HK-2 (cell line): ENCODE measurements around the gene GET3.
"Not testable (repeated sequence)": the region's sequence is repeated elsewhere in the genome, so short reads cannot be mapped to it uniquely, and the experiment has no call there.

Experiments used
- DNase-seq: peaks from one replicate; pipeline ENCODE4 v3.0.0-alpha.2; 2018; ENCODE audit not compliant: unreplicated experiment

GET3 gene

DNA sequence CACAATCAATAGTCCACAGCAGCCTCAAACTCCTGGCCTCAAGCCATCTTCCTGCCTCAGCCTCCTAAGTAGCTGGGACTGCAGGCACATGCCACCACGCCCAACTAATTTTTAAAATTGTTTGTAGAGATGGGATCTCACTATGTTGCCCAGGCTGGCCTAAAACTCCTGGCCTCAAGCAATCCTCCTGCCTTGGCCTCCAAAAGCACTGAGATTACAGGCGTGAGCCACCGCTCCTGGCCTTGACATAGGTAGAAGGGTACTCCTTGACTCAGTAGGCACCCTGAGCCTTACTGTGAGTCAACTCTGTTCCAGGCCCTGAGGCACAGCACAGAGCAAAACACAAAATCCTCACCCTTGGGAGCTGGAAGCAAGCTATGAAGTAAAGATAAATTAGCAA is 21.4 kb upstream of the GET3 start:
- DNase-seq = no peak

DNA sequence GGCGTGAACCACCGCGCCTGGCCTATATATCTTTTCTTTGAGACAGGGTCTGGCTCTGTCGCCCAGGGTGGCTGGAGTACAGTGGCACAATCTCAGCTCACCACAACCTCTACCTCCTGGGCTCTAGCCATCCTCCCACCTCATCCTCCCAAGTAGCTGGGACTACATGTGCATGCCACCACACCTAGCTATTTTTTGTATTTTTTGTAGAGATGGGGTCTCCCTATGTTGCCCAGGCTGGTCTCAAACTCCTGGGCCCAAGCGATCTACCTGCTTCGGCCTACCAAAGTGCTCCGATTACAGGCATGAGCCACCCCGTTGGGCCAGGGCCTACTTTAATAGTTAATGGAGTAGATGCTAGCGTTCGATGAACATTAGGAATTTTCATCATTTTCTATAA is 17.0 kb upstream of the GET3 start:
- no peak for DNase-seq

GRCh38 chr19:12720851-12721655 is 16.2 kb upstream of the GET3 start:
- DNase-seq = no peak

GRCh38 chr19:12721656-12722565 is 15.4 kb upstream of the GET3 start:
- peak; percentile 60 for DNase-seq

GRCh38 chr19:12722566-12723380 is 14.5 kb upstream of the GET3 start:
- peak; percentile 94 for DNase-seq

GRCh38 chr19:12723381-12723640 is 14.0 kb upstream of the GET3 start:
- DNase-seq = no peak

- DNase-seq = peak; percentile 67
Observed at GRCh38 chr19:12723641-12724426, 13.5 kb upstream of the GET3 start, which contains the start of gene TNPO2. Gene TNPO2 (minus strand): TSS chr19:12723932. CDS start chr19:12720977, 2,955 bp downstream.

DNA sequence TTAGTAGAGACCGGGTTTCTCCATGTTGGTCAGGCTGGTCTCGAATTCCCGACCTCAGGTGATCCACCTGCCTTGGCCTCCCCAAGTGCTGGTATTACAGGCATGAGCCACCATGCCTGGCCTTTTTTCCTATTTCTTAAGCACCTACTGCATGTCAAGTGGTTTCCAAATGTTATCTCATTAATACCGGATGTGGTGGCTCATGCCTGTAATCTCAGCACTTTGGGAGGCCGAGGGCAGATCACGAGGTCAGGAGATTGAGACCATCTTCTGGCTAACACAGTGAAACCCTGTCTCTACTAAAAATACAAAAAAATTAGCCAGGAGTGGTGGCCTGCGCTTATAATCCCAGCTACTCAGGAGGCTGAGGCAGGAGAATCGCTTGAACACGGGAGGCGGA is 11.7 kb upstream of the GET3 start:
- DNase-seq = not testable (repeated sequence)

- DNase-seq = no peak
Observed at GRCh38 chr19:12726988-12727316, 10.3 kb upstream of the GET3 start.

- DNase-seq = peak; percentile 67
Observed at GRCh38 chr19:12727745-12728433, 9.4 kb upstream of the GET3 start.

DNA sequence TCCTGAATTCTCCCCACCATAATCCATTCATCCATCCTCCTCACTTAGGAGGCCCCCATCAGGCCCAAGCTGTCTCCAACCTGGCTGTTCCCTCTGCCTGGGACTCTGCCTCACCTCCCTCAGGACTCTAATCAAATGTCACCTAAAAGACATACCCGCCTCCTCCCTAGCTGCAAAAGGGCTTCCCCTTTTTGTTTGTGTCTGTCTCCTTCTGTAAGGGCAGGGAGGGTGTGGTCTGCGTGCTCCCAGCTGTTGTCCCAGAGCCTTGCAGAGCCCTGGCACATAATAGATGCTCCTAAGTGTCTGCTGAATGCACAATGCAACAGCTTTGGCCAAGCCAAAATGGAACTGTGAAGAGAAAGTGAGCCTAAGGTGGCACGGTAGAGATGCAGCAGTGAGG is 7.2 kb upstream of the GET3 start:
- no peak for DNase-seq

DNA sequence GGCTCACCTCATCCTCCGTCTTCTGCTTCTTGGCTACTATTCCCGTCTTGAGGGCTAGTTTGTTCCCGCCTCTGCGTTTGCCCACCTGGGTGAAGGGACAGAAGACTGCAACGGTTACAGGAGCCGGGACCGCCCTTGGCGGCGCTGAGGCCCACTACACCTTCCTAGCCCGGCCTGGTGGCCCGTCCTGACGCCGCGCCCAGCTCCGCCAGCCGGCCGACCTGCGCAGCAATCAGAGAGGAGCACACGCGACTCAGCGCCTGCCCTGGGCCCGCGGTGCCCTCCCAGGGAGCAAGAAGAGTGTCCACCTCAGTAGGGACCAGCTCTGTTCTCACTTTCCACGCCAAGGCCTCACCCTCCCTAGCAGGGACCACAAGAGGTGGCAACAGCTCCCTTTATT is 6.0 kb upstream of the GET3 start:
- DNase-seq = no peak

GRCh38 chr19:12733369-12734214 is 3.7 kb upstream of the GET3 start:
- DNase-seq = no peak

- no peak for DNase-seq
Observed at GRCh38 chr19:12737835-12738351, 596 bp downstream of the GET3 start.

DNA sequence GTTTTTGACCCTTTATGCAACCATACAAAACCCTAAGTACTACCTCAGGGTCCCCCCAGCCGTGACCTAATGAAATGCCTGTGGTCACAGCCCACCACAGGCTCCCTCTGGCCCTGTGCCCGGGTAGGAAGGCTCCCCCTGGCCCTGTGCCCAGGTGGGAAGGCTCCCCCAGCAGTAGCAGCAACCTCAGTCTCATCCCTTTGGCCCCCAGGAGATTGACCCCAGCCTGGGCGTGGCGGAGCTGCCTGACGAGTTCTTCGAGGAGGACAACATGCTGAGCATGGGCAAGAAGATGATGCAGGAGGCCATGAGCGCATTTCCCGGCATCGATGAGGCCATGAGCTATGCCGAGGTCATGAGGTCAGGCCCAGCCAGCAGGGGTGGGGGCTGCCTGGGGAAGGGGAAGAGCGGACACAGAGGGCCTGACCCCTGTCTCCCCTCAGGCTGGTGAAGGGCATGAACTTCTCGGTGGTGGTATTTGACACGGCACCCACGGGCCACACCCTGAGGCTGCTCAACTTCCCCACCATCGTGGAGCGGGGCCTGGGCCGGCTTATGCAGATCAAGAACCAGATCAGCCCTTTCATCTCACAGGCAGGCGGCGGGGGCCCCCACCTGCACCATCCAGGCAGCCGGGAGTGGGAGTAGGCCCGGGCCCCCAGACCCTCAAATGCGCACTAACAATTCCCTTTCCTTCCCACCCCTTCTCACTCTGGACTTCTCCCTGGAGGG is 8.0 kb downstream of the GET3 start:
- DNase-seq = peak; percentile 82

DNA sequence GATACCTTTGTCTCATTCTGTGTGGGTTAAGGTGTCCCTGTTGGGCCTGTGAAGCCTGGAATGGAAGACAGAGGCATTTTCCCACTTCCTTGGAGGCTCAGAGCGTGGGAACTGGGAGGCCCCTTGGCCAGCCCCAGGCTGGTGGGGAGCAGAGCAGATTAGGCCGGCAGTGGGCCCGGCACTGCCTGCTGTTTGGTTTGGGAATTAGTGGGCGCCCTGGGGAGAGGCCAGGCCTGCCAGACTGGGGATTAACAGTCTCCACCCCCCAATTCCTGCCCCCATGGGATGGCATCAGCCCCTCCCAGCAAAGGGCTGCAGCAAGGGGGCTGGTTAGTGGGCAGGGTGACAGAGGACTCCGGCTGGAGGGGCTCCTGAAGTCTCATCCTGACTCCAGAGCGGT is 11.2 kb downstream of the GET3 start:
- DNase-seq = no peak

DNA sequence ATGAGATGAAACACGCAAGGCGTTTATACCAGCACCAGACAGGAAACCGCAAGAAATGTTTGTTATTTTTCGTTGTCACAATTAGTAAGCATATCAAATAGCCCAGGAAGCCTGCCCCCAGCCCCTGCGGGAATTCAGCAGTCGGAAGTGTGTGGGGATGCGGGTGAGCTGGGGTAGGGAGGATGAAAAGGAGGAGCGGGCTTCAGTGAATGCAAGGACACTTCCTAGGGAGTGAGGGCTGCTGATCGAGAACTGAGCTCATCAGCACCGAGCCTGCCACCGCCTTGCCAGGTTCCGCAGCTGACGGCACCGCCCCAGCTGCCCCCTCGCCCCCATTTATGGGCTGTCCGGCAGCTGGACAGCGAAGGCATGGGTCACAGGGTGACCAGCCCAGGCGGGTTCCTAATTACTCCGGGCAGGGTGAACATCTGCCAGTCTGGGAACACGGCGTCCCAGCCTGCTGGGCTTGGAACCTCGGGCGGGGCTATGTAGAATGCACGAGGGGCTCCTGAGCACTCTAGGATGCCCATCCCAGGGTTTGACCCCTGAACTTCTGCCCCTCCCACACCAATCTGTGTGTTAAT is 12.7 kb downstream of the GET3 start:
- DNase-seq = no peak

DNA sequence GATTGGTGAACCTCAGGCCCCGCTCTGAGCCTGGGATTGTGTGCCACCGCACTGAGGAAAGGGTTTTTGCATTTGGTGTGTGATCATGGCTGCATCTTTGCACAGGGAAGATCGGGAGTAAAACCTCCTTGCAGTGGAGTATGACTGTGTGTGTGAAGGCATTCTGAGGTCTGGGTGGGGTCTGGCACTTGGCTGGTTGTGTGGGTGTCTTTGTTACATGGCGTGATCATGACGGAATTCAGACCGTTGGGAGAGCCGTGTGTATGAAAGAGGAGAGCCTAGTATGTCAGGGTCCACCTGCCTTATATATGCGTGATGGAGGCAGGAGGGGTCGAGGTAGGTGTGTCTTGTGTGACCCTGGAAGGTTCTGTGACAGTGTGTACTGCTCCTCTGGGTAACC is 13.6 kb downstream of the GET3 start:
- no peak for DNase-seq

- DNase-seq = no peak
Observed at GRCh38 chr19:12751635-12752034, 14.3 kb downstream of the GET3 start, which contains the start of gene BEST2. Gene BEST2 (plus strand): TSS chr19:12751791. CDS start chr19:12752593, 802 bp downstream.
